ENCODE data around the gene NT5DC2.

GRCh38 chr3:52487050-52487787, 46.4 kb downstream of the NT5DC2 start:
- TF ChIP-seq CTCF (IDR thresholded peaks at IDR 0.05; ENCODE audit: borderline replicate concordance, extremely low read depth, low read length, poor library complexity, severe bottlenecking) = no peak
- no peak for TF ChIP-seq EZH2 (IDR thresholded peaks at IDR 0.05; ENCODE audit: borderline replicate concordance, low read depth, low read length, severe bottlenecking)
